HG03469 (cell line): ENCODE data around the gene SPNS2.

Experiments used
- ATAC-seq: cut with Tn5 transposase; IDR thresholded peaks from one replicate; pipeline ENCODE4 v1.9.1; 2021; ENCODE audit warnings: mild to moderate bottlenecking, moderate library complexity, moderate number of reproducible peaks; ENCODE audit not compliant: unreplicated experiment

SPNS2 gene

GRCh38 chr17:4584917-4585637 is 86.4 kb downstream of the SPNS2 start:
- ATAC-seq, result no peak

DNA sequence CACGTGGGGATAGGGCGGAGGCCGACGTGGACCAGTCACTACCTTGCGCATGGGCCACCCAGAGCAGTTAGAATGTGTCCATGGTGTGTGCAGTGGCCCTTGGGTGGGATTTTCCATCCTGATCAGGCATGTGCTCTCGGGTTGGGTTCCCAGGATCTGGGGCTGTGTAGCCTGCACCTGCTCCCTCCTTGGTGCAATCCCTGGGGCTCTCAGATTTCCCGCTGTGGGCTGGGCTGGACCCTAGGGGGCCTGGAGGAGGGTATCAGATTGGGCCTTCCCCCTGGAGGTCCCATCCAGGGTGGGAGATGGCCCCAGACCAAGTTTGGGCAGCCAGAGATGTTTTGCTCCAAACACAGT is 86.9 kb downstream of the SPNS2 start:
- ATAC-seq, result no peak

DNA sequence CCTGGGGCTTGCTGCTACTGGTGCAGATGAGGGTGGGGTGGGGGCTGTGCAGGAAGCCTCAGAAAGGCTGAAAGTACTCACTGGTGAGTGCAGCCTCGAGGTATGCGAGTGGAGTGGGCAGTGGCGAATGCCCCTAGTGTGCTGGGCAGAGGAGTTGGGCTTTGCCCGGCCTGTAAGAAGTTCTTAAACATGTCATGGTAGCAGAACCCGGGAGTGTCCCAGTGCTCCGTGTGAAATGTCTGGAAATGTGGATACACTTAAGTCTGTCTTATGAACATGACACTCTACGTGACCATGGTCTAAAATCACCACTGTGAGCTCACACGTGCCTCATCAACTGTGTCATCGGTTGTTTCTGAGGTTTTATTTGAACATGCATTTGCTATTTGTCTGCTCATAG is 87.4 kb downstream of the SPNS2 start:
- no peak for ATAC-seq

GRCh38 chr17:4587195-4587594 is 88.5 kb downstream of the SPNS2 start:
- ATAC-seq, result no peak

- ATAC-seq, result no peak
Observed at GRCh38 chr17:4587803-4588202, 89.1 kb downstream of the SPNS2 start.

DNA sequence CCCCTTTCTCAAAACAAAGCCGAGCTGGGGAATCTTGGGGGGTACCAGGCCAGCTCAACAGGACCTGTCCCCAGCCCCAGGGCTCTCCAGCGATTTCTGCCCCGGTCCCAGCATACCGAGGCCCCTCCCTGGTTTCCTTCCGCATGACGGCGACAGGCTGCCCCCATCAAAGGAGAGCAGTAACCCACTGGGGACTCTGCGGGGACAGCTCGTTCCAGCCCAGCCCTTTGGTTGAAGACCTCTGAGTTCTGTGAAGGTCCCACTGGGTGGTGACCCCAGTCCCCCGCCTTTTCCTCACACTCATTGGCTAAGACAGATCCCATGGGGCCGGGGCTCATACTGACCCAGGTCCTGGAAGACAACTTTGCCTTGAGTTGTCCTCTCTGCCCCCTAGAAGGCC is 89.7 kb downstream of the SPNS2 start:
- ATAC-seq, result no peak
